ENCODE results near the gene LCN10. TPM values are rescaled to one million over a fixed set of nuclear protein-coding genes. Genes with fewer than 3 reads are reported as not detected.
"Not testable (repeated sequence)": the region's sequence is repeated elsewhere in the genome, so short reads cannot be mapped to it uniquely, and the experiment has no call there.

The LCN10 gene
- total RNA-seq, 1 donor from 2014 or later: 0.51 TPM

GRCh38 chr9:136787690-136788400, 45.1 kb upstream of the LCN10 start:
- Mint-ChIP-seq H3K9me3 (no peaks in the 10 kb centered on the region), H3K27me3 (ENCODE audit: low read depth) (peaks cover 1% of the 10 kb centered on the region), H3K36me3 (no peaks in the 10 kb centered on the region), H3K4me3 (peak overlapping the region; percentile 17), H3K27ac (peak overlapping the region; percentile 97), H3K4me1 (peaks cover 57% of the 10 kb centered on the region)
- peak; percentile 98 for TF ChIP-seq CTCF (IDR thresholded peaks at IDR 0.05; ENCODE audit: unreplicated experiment)
- DNase-seq (ENCODE audit: low spot score in 2 of 2, unreplicated experiment in 2 of 2): peak in 1 of 2 experiments; percentile 73

GRCh38 chr9:136786983-136787382, 44.2 kb upstream of the LCN10 start:
- H3K27ac Mint-ChIP-seq; H3K27me3 Mint-ChIP-seq (ENCODE audit: low read depth); DNase-seq (ENCODE audit: low spot score in 2 of 2, unreplicated experiment in 2 of 2); H3K36me3 Mint-ChIP-seq; H3K4me3 Mint-ChIP-seq; H3K9me3 Mint-ChIP-seq: not testable (repeated sequence)
- H3K4me1 Mint-ChIP-seq: peaks cover 55% of the 10 kb centered on the region

- TF ChIP-seq CTCF (IDR thresholded peaks at IDR 0.05; ENCODE audit: unreplicated experiment): no peak
- no peaks in the 10 kb centered on the region for H3K9me3 Mint-ChIP-seq
- H3K36me3 Mint-ChIP-seq: no peaks in the 10 kb centered on the region
- H3K4me3 Mint-ChIP-seq: no peak overlapping the region
- DNase-seq (ENCODE audit: low spot score in 2 of 2, unreplicated experiment in 2 of 2): no peak
- H3K27me3 Mint-ChIP-seq (ENCODE audit: low read depth): peaks cover 1% of the 10 kb centered on the region
- H3K27ac Mint-ChIP-seq: no peak overlapping the region
- peaks cover 55% of the 10 kb centered on the region for H3K4me1 Mint-ChIP-seq
These were observed 43.7 kb upstream of the LCN10 start for GRCh38 chr9:136786451-136786850.

GRCh38 chr9:136785565-136786355, 43.0 kb upstream of the LCN10 start:
- H3K27me3 Mint-ChIP-seq (ENCODE audit: low read depth); H3K9me3 Mint-ChIP-seq; H3K27ac Mint-ChIP-seq; H3K36me3 Mint-ChIP-seq; DNase-seq (ENCODE audit: low spot score in 2 of 2, unreplicated experiment in 2 of 2); H3K4me3 Mint-ChIP-seq: not testable (repeated sequence)
- peaks cover 60% of the 10 kb centered on the region for H3K4me1 Mint-ChIP-seq

- Mint-ChIP-seq H3K27me3 (ENCODE audit: low read depth) (peaks cover 7% of the 10 kb centered on the region), H3K4me1 (peaks cover 61% of the 10 kb centered on the region), H3K36me3 (no peaks in the 10 kb centered on the region), H3K4me3 (no peak overlapping the region), H3K9me3 (no peaks in the 10 kb centered on the region), H3K27ac (peak overlapping the region; percentile 52)
- TF ChIP-seq CTCF (IDR thresholded peaks at IDR 0.05; ENCODE audit: unreplicated experiment): no peak
- no peak for DNase-seq (ENCODE audit: low spot score in 2 of 2, unreplicated experiment in 2 of 2)
These were observed 42.2 kb upstream of the LCN10 start for GRCh38 chr9:136784997-136785361.

- peaks cover under 1% of the 10 kb centered on the region for H3K9me3 Mint-ChIP-seq
- no peak for DNase-seq (ENCODE audit: low spot score in 2 of 2, unreplicated experiment in 2 of 2)
- peaks cover 57% of the 10 kb centered on the region for H3K4me1 Mint-ChIP-seq
- H3K27me3 Mint-ChIP-seq (ENCODE audit: low read depth): peaks cover 11% of the 10 kb centered on the region
- peak overlapping the region; percentile 52 for H3K27ac Mint-ChIP-seq
- peak; percentile 67 for TF ChIP-seq CTCF (IDR thresholded peaks at IDR 0.05; ENCODE audit: unreplicated experiment)
- H3K4me3 Mint-ChIP-seq: no peak overlapping the region
- H3K36me3 Mint-ChIP-seq: no peaks in the 10 kb centered on the region
These were observed 41.7 kb upstream of the LCN10 start for GRCh38 chr9:136784249-136784996.

Data from mesothelial cell of epicardium (in vitro differentiated cells).